ENCODE measurements around the gene DNER.

Gene DNER

GRCh38 chr2:229477269-229477755, 237.0 kb downstream of the DNER start:
- Histone ChIP-seq H3K4me2 (ENCODE audit: low read length) (no peak overlapping the region), H3K4me3 (ENCODE audit: low read length) (no peak overlapping the region), H3K27ac (ENCODE audit: low read length) (no peak overlapping the region)

GRCh38 chr2:229475778-229476177, 238.6 kb downstream of the DNER start:
- no peaks in the 10 kb centered on the region for H3K36me3 ChIP-seq (replicated peaks; ENCODE audit: low read depth, low read length)
- no peaks in the 10 kb centered on the region for H3K79me2 ChIP-seq (ENCODE audit: low read length)
- no peak for TF ChIP-seq CTCF (IDR thresholded peaks at IDR 0.05; ENCODE audit: low read depth, low read length)
- no peak for TF ChIP-seq EZH2phosphoT487 (IDR thresholded peaks at IDR 0.05; ENCODE audit: low read depth)
- H3K27ac ChIP-seq (ENCODE audit: low read length): no peak overlapping the region
- H4K20me1 ChIP-seq (ENCODE audit: insufficient read depth, low read length): no peaks in the 10 kb centered on the region
- H3K27me3 ChIP-seq (ENCODE audit: low read depth, low read length): no peaks in the 10 kb centered on the region
- no peaks in the 10 kb centered on the region for H3K4me1 ChIP-seq (ENCODE audit: low read length)
- H3K4me2 ChIP-seq (ENCODE audit: low read length): no peak overlapping the region
- H3K9ac ChIP-seq (ENCODE audit: low read length): no peak overlapping the region
- no peak overlapping the region for H2AFZ ChIP-seq (ENCODE audit: low read depth, low read length)
- H3K9me3 ChIP-seq (ENCODE audit: insufficient read depth, low read length): no peaks in the 10 kb centered on the region
- no peak overlapping the region for H3K4me3 ChIP-seq (ENCODE audit: low read length)

More at GRCh38 chr2:229477269-229477755, 237.0 kb downstream of the DNER start:
- Histone ChIP-seq H3K4me1 (ENCODE audit: low read length) (no peaks in the 10 kb centered on the region), H3K79me2 (ENCODE audit: low read length) (no peaks in the 10 kb centered on the region), H3K36me3 (replicated peaks; ENCODE audit: low read depth, low read length) (no peaks in the 10 kb centered on the region), H4K20me1 (ENCODE audit: insufficient read depth, low read length) (no peaks in the 10 kb centered on the region), H2AFZ (ENCODE audit: low read depth, low read length) (no peak overlapping the region), H3K9ac (ENCODE audit: low read length) (no peak overlapping the region), H3K9me3 (ENCODE audit: insufficient read depth, low read length) (no peaks in the 10 kb centered on the region), H3K27me3 (ENCODE audit: low read depth, low read length) (no peaks in the 10 kb centered on the region)
- TF ChIP-seq EZH2phosphoT487 (IDR thresholded peaks at IDR 0.05; ENCODE audit: low read depth): no peak
- TF ChIP-seq CTCF (IDR thresholded peaks at IDR 0.05; ENCODE audit: low read depth, low read length): no peak

GRCh38 chr2:229474125-229474524, 240.2 kb downstream of the DNER start:
- H3K9me3 ChIP-seq (ENCODE audit: insufficient read depth, low read length): no peaks in the 10 kb centered on the region
- no peak for TF ChIP-seq EZH2phosphoT487 (IDR thresholded peaks at IDR 0.05; ENCODE audit: low read depth)
- TF ChIP-seq CTCF (IDR thresholded peaks at IDR 0.05; ENCODE audit: low read depth, low read length): no peak
- no peaks in the 10 kb centered on the region for H3K79me2 ChIP-seq (ENCODE audit: low read length)
- H3K4me2 ChIP-seq (ENCODE audit: low read length): no peak overlapping the region
- no peaks in the 10 kb centered on the region for H3K27me3 ChIP-seq (ENCODE audit: low read depth, low read length)
- H3K4me3 ChIP-seq (ENCODE audit: low read length): no peak overlapping the region
- no peak overlapping the region for H3K27ac ChIP-seq (ENCODE audit: low read length)
- no peaks in the 10 kb centered on the region for H3K4me1 ChIP-seq (ENCODE audit: low read length)
- no peak overlapping the region for H3K9ac ChIP-seq (ENCODE audit: low read length)
- no peaks in the 10 kb centered on the region for H3K36me3 ChIP-seq (replicated peaks; ENCODE audit: low read depth, low read length)
- H2AFZ ChIP-seq (ENCODE audit: low read depth, low read length): no peak overlapping the region
- H4K20me1 ChIP-seq (ENCODE audit: insufficient read depth, low read length): no peaks in the 10 kb centered on the region

GRCh38 chr2:229470781-229471180, 243.6 kb downstream of the DNER start:
- Histone ChIP-seq H3K9me3 (ENCODE audit: insufficient read depth, low read length) (no peaks in the 10 kb centered on the region), H3K27ac (ENCODE audit: low read length) (no peak overlapping the region), H3K27me3 (ENCODE audit: low read depth, low read length) (no peaks in the 10 kb centered on the region), H3K36me3 (replicated peaks; ENCODE audit: low read depth, low read length) (no peaks in the 10 kb centered on the region), H3K79me2 (ENCODE audit: low read length) (no peaks in the 10 kb centered on the region), H3K4me2 (ENCODE audit: low read length) (no peak overlapping the region), H3K9ac (ENCODE audit: low read length) (no peak overlapping the region), H3K4me1 (ENCODE audit: low read length) (no peaks in the 10 kb centered on the region), H2AFZ (ENCODE audit: low read depth, low read length) (no peak overlapping the region), H4K20me1 (ENCODE audit: insufficient read depth, low read length) (no peaks in the 10 kb centered on the region), H3K4me3 (ENCODE audit: low read length) (no peak overlapping the region)
- TF ChIP-seq EZH2phosphoT487 (IDR thresholded peaks at IDR 0.05; ENCODE audit: low read depth): no peak
- TF ChIP-seq CTCF (IDR thresholded peaks at IDR 0.05; ENCODE audit: low read depth, low read length): no peak

All from OCI-LY3 (cell line).